Eye (tissue), 1 donor: ENCODE data around the gene SLC4A3.

Experiments used
- DNase-seq: peaks from one replicate; pipeline ENCODE4 v3.0.0-alpha.2; 2015

Gene SLC4A3

GRCh38 chr2:219627103-219628100 lies at the start of gene SLC4A3:
Gene SLC4A3 (plus strand): TSS chr2:219627630. CDS start chr2:219627993, 363 bp downstream.
- peak; percentile 59 for DNase-seq

- DNase-seq = no peak
Observed at GRCh38 chr2:219578811-219579613, 48.4 kb upstream of the SLC4A3 start.

- no peak for DNase-seq
Observed at GRCh38 chr2:219581346-219581745, 46.1 kb upstream of the SLC4A3 start.

- DNase-seq = no peak
Observed at GRCh38 chr2:219591091-219591490, 36.3 kb upstream of the SLC4A3 start.

GRCh38 chr2:219592736-219593135 lies 34.7 kb upstream of the SLC4A3 start:
- peak; percentile 57 for DNase-seq

- no peak for DNase-seq
Observed at GRCh38 chr2:219593154-219593553, 34.3 kb upstream of the SLC4A3 start.

- peak; percentile 77 for DNase-seq
Observed at GRCh38 chr2:219595256-219595655, 32.2 kb upstream of the SLC4A3 start.

GRCh38 chr2:219596954-219597551 lies 30.4 kb upstream of the SLC4A3 start:
- DNase-seq = no peak

GRCh38 chr2:219597552-219598307 lies 29.7 kb upstream of the SLC4A3 start, which contains the start of gene STK11IP:
Gene STK11IP (plus strand): TSS chr2:219597857. CDS start chr2:219598120, 263 bp downstream.
- DNase-seq = peak; percentile 98

- DNase-seq = no peak
Observed at GRCh38 chr2:219598308-219599078, 28.9 kb upstream of the SLC4A3 start.

GRCh38 chr2:219603771-219604170 lies 23.7 kb upstream of the SLC4A3 start:
- DNase-seq = no peak

GRCh38 chr2:219605607-219605954 lies 21.8 kb upstream of the SLC4A3 start:
- DNase-seq = no peak

GRCh38 chr2:219607931-219608330 lies 19.5 kb upstream of the SLC4A3 start:
- no peak for DNase-seq

GRCh38 chr2:219608399-219608964 lies 18.9 kb upstream of the SLC4A3 start:
- no peak for DNase-seq

GRCh38 chr2:219609149-219609750 lies 18.2 kb upstream of the SLC4A3 start:
- DNase-seq = no peak

GRCh38 chr2:219611306-219611705 lies 16.1 kb upstream of the SLC4A3 start:
- no peak for DNase-seq

GRCh38 chr2:219611866-219612576 lies 15.4 kb upstream of the SLC4A3 start:
- no peak for DNase-seq

- DNase-seq = no peak
Observed at GRCh38 chr2:219612577-219613286, 14.7 kb upstream of the SLC4A3 start.

- DNase-seq = no peak
Observed at GRCh38 chr2:219613461-219614070, 13.9 kb upstream of the SLC4A3 start.
